ENCODE measurements around the gene PRICKLE1.

- TF ChIP-seq CTCF (IDR thresholded peaks at IDR 0.05; ENCODE audit: extremely low read depth in 1 of 2, insufficient read depth in 1 of 2, low read depth in 1 of 2, low read length in 2 of 2) (no peak), EZH2 (IDR thresholded peaks at IDR 0.05; ENCODE audit: borderline replicate concordance, low read depth, low read length, severe bottlenecking) (no peak), POLR2A (IDR thresholded peaks at IDR 0.05; ENCODE audit: low read depth, low read length) (no peak)
Observed at GRCh38 chr12:42584651-42585111, 4.9 kb downstream of the PRICKLE1 start.

All from endothelial cell of umbilical vein (primary cell).